ENCODE results near the gene RPS14. TPM values are rescaled to one million over a fixed set of nuclear protein-coding genes. Genes with fewer than 3 reads are reported as not detected.
"Not testable (repeated sequence)": the region's sequence is repeated elsewhere in the genome, so short reads cannot be mapped to it uniquely, and the experiment has no call there.

RPS14 gene
- total and polyA plus RNA-seq, 2 donors, result 3,141 to 4,031 TPM

GRCh38 chr5:150434464-150434863 is 15.1 kb downstream of the RPS14 start:
- WGBS, result 93% methylated on average over 6 of the region's 6 CpGs
- Histone ChIP-seq H3K36me3 (ENCODE audit: control insufficient read depth in 2 of 2, insufficient read depth in 2 of 2, low read length in 1 of 2) (no peaks in the 10 kb centered on the region), H3K4me3 (ENCODE audit: low read length in 2 of 2) (no peak overlapping the region), H3K27ac (ENCODE audit: low read depth in 1 of 2, low read length in 1 of 2) (peak overlapping the region; percentile 6 to 42), H3K4me1 (ENCODE audit: control insufficient read depth in 2 of 2, insufficient read depth in 2 of 2, low read length in 2 of 2) (peaks cover 0 to 11% of the 10 kb centered on the region in 2 donors), H3K27me3 (ENCODE audit: control insufficient read depth in 2 of 2, insufficient read depth in 1 of 2, low read length in 1 of 2) (no peaks in the 10 kb centered on the region), H3K9me3 (ENCODE audit: control insufficient read depth in 2 of 2, insufficient read depth in 1 of 2, low read length in 1 of 2) (no peaks in the 10 kb centered on the region)
- no peak for DNase-seq (ENCODE audit: low read depth in 6 of 9, low spot score in 9 of 9)

DNA sequence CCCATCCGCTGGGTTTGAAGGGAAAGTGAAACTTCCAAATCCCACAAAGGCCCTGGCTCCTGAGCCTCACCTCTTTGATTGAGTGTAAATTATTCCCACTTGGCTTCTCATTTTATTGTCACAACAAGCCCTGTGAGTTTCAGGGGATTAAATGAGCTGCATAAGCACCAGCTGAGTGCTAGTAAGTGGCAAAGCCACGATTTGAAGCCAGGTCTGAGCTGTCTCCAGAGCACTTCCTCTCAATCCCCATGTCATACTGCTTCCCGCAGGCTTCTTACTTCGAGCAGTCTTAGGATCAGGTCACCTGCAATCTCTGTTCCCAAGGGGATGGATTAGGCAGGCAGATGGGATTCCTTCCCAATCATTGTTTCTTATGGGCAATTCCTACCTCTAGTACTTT is 18.0 kb downstream of the RPS14 start:
- Histone ChIP-seq H3K9me3 (ENCODE audit: control insufficient read depth in 2 of 2, insufficient read depth in 1 of 2, low read length in 1 of 2) (no peaks in the 10 kb centered on the region), H3K36me3 (ENCODE audit: control insufficient read depth in 2 of 2, insufficient read depth in 2 of 2, low read length in 1 of 2) (no peaks in the 10 kb centered on the region), H3K4me1 (ENCODE audit: control insufficient read depth in 2 of 2, insufficient read depth in 2 of 2, low read length in 2 of 2) (peaks cover 0 to 11% of the 10 kb centered on the region in 2 donors), H3K27ac (ENCODE audit: low read depth in 1 of 2, low read length in 1 of 2) (peak overlapping the region; percentile 49 to 66), H3K4me3 (ENCODE audit: low read length in 2 of 2) (no peak overlapping the region), H3K27me3 (ENCODE audit: control insufficient read depth in 2 of 2, insufficient read depth in 1 of 2, low read length in 1 of 2) (no peaks in the 10 kb centered on the region)
- 82% methylated on average over 4 of the region's 4 CpGs for WGBS
- no peak for DNase-seq (ENCODE audit: low read depth in 6 of 9, low spot score in 9 of 9)

- Histone ChIP-seq H3K27ac (ENCODE audit: low read depth in 1 of 2, low read length in 1 of 2) (peak overlapping the region in 1 of 2 donors; percentile 31), H3K36me3 (ENCODE audit: control insufficient read depth in 2 of 2, insufficient read depth in 2 of 2, low read length in 1 of 2) (no peaks in the 10 kb centered on the region), H3K27me3 (ENCODE audit: control insufficient read depth in 2 of 2, insufficient read depth in 1 of 2, low read length in 1 of 2) (no peaks in the 10 kb centered on the region), H3K4me3 (ENCODE audit: low read length in 2 of 2) (no peak overlapping the region), H3K4me1 (ENCODE audit: control insufficient read depth in 2 of 2, insufficient read depth in 2 of 2, low read length in 2 of 2) (peaks cover 0 to 6% of the 10 kb centered on the region in 2 donors), H3K9me3 (ENCODE audit: control insufficient read depth in 2 of 2, insufficient read depth in 1 of 2, low read length in 1 of 2) (no peaks in the 10 kb centered on the region)
- no peak for DNase-seq (ENCODE audit: low read depth in 6 of 9, low spot score in 9 of 9)
- WGBS, result 96% methylated on average over 18 of the region's 18 CpGs
These were observed 18.5 kb downstream of the RPS14 start for GRCh38 chr5:150431048-150431447.

DNA sequence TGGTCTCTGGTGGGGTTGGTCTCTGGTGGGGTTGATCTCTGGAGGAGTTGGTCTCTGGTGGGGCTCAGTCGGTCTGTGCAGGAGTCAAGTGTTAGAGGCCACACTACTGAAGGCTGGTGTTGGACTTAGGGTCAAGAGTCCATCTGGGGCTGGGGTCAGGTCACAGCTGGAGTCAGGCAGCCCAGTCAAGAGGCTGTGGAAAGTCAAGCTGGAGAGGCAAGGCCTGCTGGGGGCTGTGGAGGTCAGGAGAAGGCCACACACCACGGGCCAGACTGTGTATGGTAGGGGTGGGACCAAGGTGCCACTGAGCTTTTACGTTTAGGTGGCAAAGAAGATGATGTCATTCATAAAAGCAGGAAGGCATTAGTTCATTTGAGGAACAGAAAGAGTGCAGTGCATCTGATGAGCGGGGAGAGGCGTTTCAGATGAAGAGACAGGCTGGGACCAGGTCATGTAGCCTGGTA is 20.1 kb downstream of the RPS14 start:
- Histone ChIP-seq H3K9me3 (ENCODE audit: control insufficient read depth in 2 of 2, insufficient read depth in 1 of 2, low read length in 1 of 2) (no peaks in the 10 kb centered on the region), H3K27me3 (ENCODE audit: control insufficient read depth in 2 of 2, insufficient read depth in 1 of 2, low read length in 1 of 2) (no peaks in the 10 kb centered on the region), H3K4me3 (ENCODE audit: low read length in 2 of 2) (no peak overlapping the region), H3K27ac (ENCODE audit: low read depth in 1 of 2, low read length in 1 of 2) (no peak overlapping the region), H3K4me1 (ENCODE audit: control insufficient read depth in 2 of 2, insufficient read depth in 2 of 2, low read length in 2 of 2) (peaks cover 0 to 2% of the 10 kb centered on the region in 2 donors), H3K36me3 (ENCODE audit: control insufficient read depth in 2 of 2, insufficient read depth in 2 of 2, low read length in 1 of 2) (no peaks in the 10 kb centered on the region)
- no peak for DNase-seq (ENCODE audit: low read depth in 6 of 9, low spot score in 9 of 9)
- WGBS, result 87% methylated on average over 5 of the region's 5 CpGs

DNA sequence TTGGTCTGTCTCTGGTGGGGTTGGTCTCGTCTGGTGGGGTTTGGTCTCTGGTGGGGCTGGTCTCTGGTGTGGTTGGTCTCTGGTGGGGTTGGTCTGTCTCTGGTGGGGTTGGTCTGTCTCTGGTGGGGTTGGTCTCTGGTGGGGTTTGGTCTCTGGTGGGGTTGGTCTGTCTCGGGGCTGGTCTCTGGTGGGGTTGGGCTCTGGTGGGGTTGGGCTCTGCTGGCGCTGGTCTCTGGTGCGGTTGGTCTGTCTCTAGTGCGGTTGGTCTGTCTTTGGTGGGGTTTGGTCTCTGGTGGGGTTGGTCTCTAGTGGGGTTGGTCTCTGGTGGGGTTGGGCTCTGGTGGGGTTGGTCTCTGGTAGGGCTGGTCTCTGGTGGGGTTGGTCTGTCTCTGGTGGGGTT is 20.6 kb downstream of the RPS14 start:
- Histone ChIP-seq H3K27me3 (ENCODE audit: control insufficient read depth in 2 of 2, insufficient read depth in 1 of 2, low read length in 1 of 2) (no peaks in the 10 kb centered on the region), H3K9me3 (ENCODE audit: control insufficient read depth in 2 of 2, insufficient read depth in 1 of 2, low read length in 1 of 2) (no peaks in the 10 kb centered on the region), H3K4me3 (ENCODE audit: low read length in 2 of 2) (no peak overlapping the region), H3K36me3 (ENCODE audit: control insufficient read depth in 2 of 2, insufficient read depth in 2 of 2, low read length in 1 of 2) (no peaks in the 10 kb centered on the region), H3K27ac (ENCODE audit: low read depth in 1 of 2, low read length in 1 of 2) (no peak overlapping the region), H3K4me1 (ENCODE audit: control insufficient read depth in 2 of 2, insufficient read depth in 2 of 2, low read length in 2 of 2) (peaks cover 0 to 2% of the 10 kb centered on the region in 2 donors)
- DNase-seq (ENCODE audit: low read depth in 6 of 9, low spot score in 9 of 9), result no peak
- WGBS, result 95% methylated on average over 5 of the region's 5 CpGs

DNA sequence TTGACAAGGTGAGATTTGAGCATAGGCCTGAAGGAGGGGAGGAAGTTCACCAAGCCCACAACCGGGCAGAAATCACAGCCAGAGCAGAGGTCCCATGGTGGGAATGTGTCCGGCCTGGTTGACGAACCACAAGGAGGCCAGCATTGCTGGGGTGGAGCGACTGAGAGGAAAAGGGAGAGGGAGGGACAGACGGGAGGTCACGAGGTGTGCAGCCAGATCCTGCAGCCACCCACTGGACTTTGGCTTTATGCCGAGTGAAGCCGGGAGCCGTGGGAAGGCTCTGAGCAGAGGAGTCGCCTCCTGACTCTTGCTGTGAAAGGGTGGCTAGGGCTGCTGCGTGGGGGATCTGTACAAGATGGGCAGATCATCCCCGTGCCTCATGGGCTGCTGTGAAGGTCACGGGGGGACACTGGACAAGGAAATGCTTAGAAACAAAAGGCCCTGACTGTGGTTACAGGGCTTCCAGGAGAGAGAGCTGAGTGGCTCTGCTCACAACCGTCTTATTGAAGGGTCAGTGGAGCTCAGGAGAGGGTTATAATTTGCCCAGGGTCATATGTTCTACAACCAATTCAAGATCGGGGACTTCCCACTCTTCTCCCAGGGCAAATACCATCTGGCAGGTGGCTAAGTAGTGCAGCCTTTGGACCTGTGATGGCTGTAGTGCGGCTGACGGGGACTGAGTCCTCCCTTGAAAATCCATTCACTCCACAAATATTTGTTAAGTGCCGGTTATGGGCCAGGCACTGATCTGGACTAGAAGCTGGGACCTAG is 21.2 kb downstream of the RPS14 start:
- no peak for DNase-seq (ENCODE audit: low read depth in 6 of 9, low spot score in 9 of 9)
- Histone ChIP-seq H3K36me3 (ENCODE audit: control insufficient read depth in 2 of 2, insufficient read depth in 2 of 2, low read length in 1 of 2) (no peaks in the 10 kb centered on the region), H3K4me1 (ENCODE audit: control insufficient read depth in 2 of 2, insufficient read depth in 2 of 2, low read length in 2 of 2) (peaks cover 0 to 2% of the 10 kb centered on the region in 2 donors), H3K9me3 (ENCODE audit: control insufficient read depth in 2 of 2, insufficient read depth in 1 of 2, low read length in 1 of 2) (no peaks in the 10 kb centered on the region), H3K4me3 (ENCODE audit: low read length in 2 of 2) (no peak overlapping the region), H3K27ac (ENCODE audit: low read depth in 1 of 2, low read length in 1 of 2) (no peak overlapping the region), H3K27me3 (ENCODE audit: control insufficient read depth in 2 of 2, insufficient read depth in 1 of 2, low read length in 1 of 2) (no peaks in the 10 kb centered on the region)
- 93% methylated on average over 18 of the region's 18 CpGs for WGBS

GRCh38 chr5:150426165-150426564 is 23.4 kb downstream of the RPS14 start:
- H3K36me3 ChIP-seq (ENCODE audit: control insufficient read depth in 2 of 2, insufficient read depth in 2 of 2, low read length in 1 of 2); H3K27ac ChIP-seq (ENCODE audit: low read depth in 1 of 2, low read length in 1 of 2); H3K27me3 ChIP-seq (ENCODE audit: control insufficient read depth in 2 of 2, insufficient read depth in 1 of 2, low read length in 1 of 2); DNase-seq (ENCODE audit: low read depth in 6 of 9, low spot score in 9 of 9); H3K4me3 ChIP-seq (ENCODE audit: low read length in 2 of 2); H3K9me3 ChIP-seq (ENCODE audit: control insufficient read depth in 2 of 2, insufficient read depth in 1 of 2, low read length in 1 of 2); H3K4me1 ChIP-seq (ENCODE audit: control insufficient read depth in 2 of 2, insufficient read depth in 2 of 2, low read length in 2 of 2): not testable (repeated sequence)
- 95% methylated on average over 9 of the region's 9 CpGs for WGBS

GRCh38 chr5:150422758-150423157 is 26.8 kb downstream of the RPS14 start:
- 61% methylated on average over 3 of the region's 3 CpGs for WGBS
- H3K27ac ChIP-seq (ENCODE audit: low read depth in 1 of 2, low read length in 1 of 2), result no peak overlapping the region

DNA sequence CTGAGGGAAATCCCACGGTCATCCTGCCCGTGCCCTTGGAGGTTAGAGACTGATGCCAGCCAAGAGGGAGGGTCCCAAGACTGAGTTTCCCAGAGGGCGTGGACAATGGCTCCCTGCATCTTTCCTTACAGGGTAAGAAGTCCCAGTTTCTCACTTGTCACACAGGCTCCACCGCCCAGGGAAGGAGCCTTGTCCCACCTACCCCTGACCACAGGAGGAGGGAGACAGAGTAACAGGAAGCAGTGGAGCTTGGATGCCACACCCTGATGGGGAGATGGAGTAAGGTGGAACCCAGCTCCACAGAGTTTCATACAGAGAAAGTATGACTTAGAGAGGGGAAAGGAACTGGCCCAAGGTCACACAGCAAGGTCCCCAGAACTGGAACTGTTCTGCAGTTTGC is 27.5 kb downstream of the RPS14 start:
- no peaks in the 10 kb centered on the region for H3K36me3 ChIP-seq (ENCODE audit: control insufficient read depth in 2 of 2, insufficient read depth in 2 of 2, low read length in 1 of 2)
- WGBS, result 71% methylated on average over 4 of the region's 4 CpGs

More at GRCh38 chr5:150422758-150423157, 26.8 kb downstream of the RPS14 start:
- Histone ChIP-seq H3K4me1 (ENCODE audit: control insufficient read depth in 2 of 2, insufficient read depth in 2 of 2, low read length in 2 of 2) (no peaks in the 10 kb centered on the region), H3K9me3 (ENCODE audit: control insufficient read depth in 2 of 2, insufficient read depth in 1 of 2, low read length in 1 of 2) (no peaks in the 10 kb centered on the region), H3K27me3 (ENCODE audit: control insufficient read depth in 2 of 2, insufficient read depth in 1 of 2, low read length in 1 of 2) (no peaks in the 10 kb centered on the region), H3K36me3 (ENCODE audit: control insufficient read depth in 2 of 2, insufficient read depth in 2 of 2, low read length in 1 of 2) (no peaks in the 10 kb centered on the region), H3K4me3 (ENCODE audit: low read length in 2 of 2) (no peak overlapping the region)
- no peak for DNase-seq (ENCODE audit: low read depth in 6 of 9, low spot score in 9 of 9)

More for the DNA sequence above, 27.5 kb downstream of the RPS14 start:
- no peak overlapping the region for H3K27ac ChIP-seq (ENCODE audit: low read depth in 1 of 2, low read length in 1 of 2)
- no peak for DNase-seq (ENCODE audit: low read depth in 6 of 9, low spot score in 9 of 9)
- H3K27me3 ChIP-seq (ENCODE audit: control insufficient read depth in 2 of 2, insufficient read depth in 1 of 2, low read length in 1 of 2), result no peaks in the 10 kb centered on the region
- no peak overlapping the region for H3K4me3 ChIP-seq (ENCODE audit: low read length in 2 of 2)
- no peaks in the 10 kb centered on the region for H3K9me3 ChIP-seq (ENCODE audit: control insufficient read depth in 2 of 2, insufficient read depth in 1 of 2, low read length in 1 of 2)
- H3K4me1 ChIP-seq (ENCODE audit: control insufficient read depth in 2 of 2, insufficient read depth in 2 of 2, low read length in 2 of 2), result no peaks in the 10 kb centered on the region
